ENCODE results near the gene TENM3. TPM values are rescaled to one million over a fixed set of nuclear protein-coding genes. Genes with fewer than 3 reads are reported as not detected.

The TENM3 gene
- total and polyA plus RNA-seq, 10 of the 15 experiments (the other 5 are each of a cell fraction or from before 2014, with no cell fraction given) = 0.01 to 1.7 (median 0.08) TPM; not detected in 2

GRCh38 chr4:182250446-182250845 lies 7.2 kb downstream of the TENM3 start (continued):
- TF ChIP-seq EZH2 (IDR thresholded peaks at IDR 0.05; ENCODE audit: borderline replicate concordance, control insufficient read depth, low read depth, low read length) = no peak
- no peak for TF ChIP-seq PBX3 (IDR thresholded peaks at IDR 0.05; ENCODE audit: insufficient replicate concordance, low read depth, low read length)
- no peak for TF ChIP-seq ZNF622 (IDR thresholded peaks at IDR 0.05)

GRCh38 chr4:182251116-182251515 lies 7.9 kb downstream of the TENM3 start:
- ChIA-PET SMC1A (ENCODE audit: uncharacterized antibody, unreplicated experiment) (no interaction called here), RAD21 (ENCODE audit: unreplicated experiment) (no interaction called here), CTCF (no interaction called here), POLR2A (no interaction called here)
- ATAC-seq = no peak
- TF ChIP-seq RELA (IDR thresholded peaks at IDR 0.05; ENCODE audit: borderline replicate concordance, partially characterized antibody) = no peak
- no peak for TF ChIP-seq JUNB (IDR thresholded peaks at IDR 0.05)
- no peak for TF ChIP-seq EED (IDR thresholded peaks at IDR 0.05; ENCODE audit: low read depth)
- TF ChIP-seq RB1 (IDR thresholded peaks at IDR 0.05; ENCODE audit: borderline replicate concordance) = no peak
- no peak for TF ChIP-seq TCF12 (IDR thresholded peaks at IDR 0.05; ENCODE audit: low read depth, low read length)
- no peak for TF ChIP-seq SRF (IDR thresholded peaks at IDR 0.05; ENCODE audit: low read depth in 2 of 2, low read length in 2 of 2)
- TF ChIP-seq HDAC6 (IDR thresholded peaks at IDR 0.05; ENCODE audit: unreplicated experiment) = no peak
- no peak for TF ChIP-seq ZNF207 (IDR thresholded peaks at IDR 0.05; ENCODE audit: borderline replicate concordance)
- no peak for TF ChIP-seq NFIC (IDR thresholded peaks at IDR 0.05; ENCODE audit: low read depth, low read length)
- TF ChIP-seq ZBTB40 (IDR thresholded peaks at IDR 0.05; ENCODE audit: borderline replicate concordance) = no peak
- in situ Hi-C loops (cut with MboI) (no loop called here), intact Hi-C loops (cut with micrococcal nuclease; ENCODE audit: unreplicated experiment) (no loop called here)
- DNase-seq (ENCODE audit: low read depth, low spot score) = no peak
- H3K4me1 ChIP-seq (ENCODE audit: control insufficient read depth, insufficient read depth, low read length) = no peaks in the 10 kb centered on the region
- H3K9ac ChIP-seq (ENCODE audit: control insufficient read depth, insufficient read depth, low read length) = no peak overlapping the region
- no TSS peak for BruUV-seq (replicated peaks)
- no peaks in the 10 kb centered on the region for H4K20me1 ChIP-seq (ENCODE audit: control insufficient read depth, insufficient read depth)
- no peak overlapping the region for H2AFZ ChIP-seq (ENCODE audit: control insufficient read depth, low read depth, low read length)
- H3K79me2 ChIP-seq (ENCODE audit: control insufficient read depth, insufficient read depth, low read length) = no peaks in the 10 kb centered on the region
- no peak for FAIRE-seq
- no peak overlapping the region for H3K4me3 ChIP-seq
- H3K27me3 ChIP-seq (replicated peaks in 1 of 2; ENCODE audit: control insufficient read depth in 2 of 2, insufficient read depth in 2 of 2, low read length in 1 of 2) = no peaks in the 10 kb centered on the region
- H3K36me3 ChIP-seq (ENCODE audit: control insufficient read depth in 2 of 2, insufficient read depth in 2 of 2, low read length in 1 of 2) = no peaks in the 10 kb centered on the region
- no peak overlapping the region for H3K27ac ChIP-seq (ENCODE audit: control insufficient read depth, insufficient read depth)
- no peaks in the 10 kb centered on the region for H3K9me3 ChIP-seq (replicated peaks; ENCODE audit: control insufficient read depth, insufficient read depth, low read length)
- no peak overlapping the region for H3K4me2 ChIP-seq (ENCODE audit: control insufficient read depth, insufficient read depth)
- WGBS (ENCODE audit: insufficient coverage, insufficient replicate concordance, low lambda C conversion rate, missing lambda C conversion rate) = 23% methylated on average over 8 of the region's 8 CpGs

Measured in GM12878 (cell line).